HS-27A (cell line): ENCODE data around the gene POLRMT.
"Not testable (repeated sequence)": the region's sequence is repeated elsewhere in the genome, so short reads cannot be mapped to it uniquely, and the experiment has no call there.

Experiments
- DNase-seq: peaks from one replicate; pipeline ENCODE4 v3.0.0-alpha.2; 2012; ENCODE audit warnings: low read depth, missing footprints

POLRMT gene

GRCh38 chr19:593055-593454, 40.3 kb downstream of the POLRMT start:
- no peak for DNase-seq

- no peak for DNase-seq
Measured at GRCh38 chr19:592101-592500, 41.2 kb downstream of the POLRMT start.

DNA sequence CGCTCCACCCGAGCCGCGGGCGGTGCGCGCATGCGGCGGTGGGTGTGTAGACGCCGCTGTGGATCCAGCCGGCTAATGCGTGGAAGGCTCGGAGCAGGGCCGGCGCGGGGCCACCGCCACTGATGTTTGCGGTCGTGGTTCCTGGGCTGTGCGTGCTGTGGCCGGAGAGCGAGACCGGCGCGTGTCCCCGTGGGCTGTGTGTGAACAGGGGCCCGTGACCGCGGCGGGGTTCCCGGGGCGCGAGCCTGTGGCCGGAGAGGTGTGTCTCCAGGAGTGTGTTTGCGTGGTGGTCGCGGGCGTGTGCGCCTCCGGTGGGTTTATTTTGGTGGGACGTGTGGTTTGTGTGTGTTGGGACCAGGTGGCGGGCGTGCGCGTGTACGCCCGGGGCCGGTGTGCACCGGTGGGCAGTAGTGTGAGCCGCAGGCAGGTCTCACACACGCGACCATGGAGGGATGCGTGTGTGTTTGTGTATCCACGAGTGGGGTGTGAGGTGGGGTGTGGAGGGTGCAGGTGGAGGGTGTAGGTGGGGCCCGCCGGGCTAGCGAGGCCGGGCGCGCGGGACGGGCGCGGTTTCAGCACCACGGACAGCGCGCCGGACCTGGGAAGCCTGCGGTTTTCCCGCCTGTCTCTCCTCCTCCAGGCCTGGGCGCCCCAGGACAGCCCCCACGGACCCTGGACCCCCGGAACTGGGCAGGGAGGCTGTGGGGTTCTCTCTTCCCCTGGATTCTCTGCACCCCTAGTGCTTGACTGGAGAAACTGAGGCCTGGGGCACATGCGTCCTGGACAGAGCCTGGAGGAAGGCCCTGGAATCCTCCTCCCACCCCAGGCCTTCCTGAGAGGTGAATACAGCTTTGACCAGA, 42.0 kb downstream of the POLRMT start:
- DNase-seq, result no peak

DNA sequence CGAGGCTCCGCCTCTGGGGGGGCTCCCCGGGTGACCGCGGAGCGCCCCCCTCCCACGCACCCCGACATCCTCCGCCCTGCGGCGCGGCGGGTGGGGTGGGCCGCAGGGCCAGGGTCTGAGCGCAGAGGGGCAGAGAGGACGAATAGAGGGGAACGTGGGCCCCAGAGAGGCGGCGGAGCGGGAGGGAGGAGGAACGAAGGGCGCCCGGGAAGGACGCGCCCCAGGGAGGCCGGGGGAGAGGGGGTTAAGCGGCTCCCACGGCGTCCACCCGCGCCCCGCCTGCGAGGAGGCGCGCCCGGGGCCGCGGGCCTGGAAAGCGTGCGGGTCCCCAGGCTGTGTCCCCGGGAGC, 42.6 kb downstream of the POLRMT start:
- no peak for DNase-seq

DNA sequence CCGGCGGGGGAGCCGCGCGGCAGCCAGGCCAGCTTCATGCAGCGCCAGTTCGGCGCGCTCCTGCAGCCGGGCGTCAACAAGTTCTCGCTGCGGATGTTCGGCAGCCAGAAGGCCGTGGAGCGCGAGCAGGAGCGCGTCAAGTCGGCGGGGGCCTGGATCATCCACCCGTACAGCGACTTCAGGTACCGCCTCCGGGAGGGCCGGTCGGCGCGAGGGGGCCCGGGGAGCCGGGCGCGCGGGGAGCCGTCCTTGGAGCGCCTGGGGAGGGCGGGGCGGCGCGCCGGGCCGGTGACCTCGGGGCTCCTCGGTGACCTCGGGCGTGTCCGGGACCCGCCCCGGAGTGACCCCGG, 43.0 kb downstream of the POLRMT start:
- no peak for DNase-seq

DNA sequence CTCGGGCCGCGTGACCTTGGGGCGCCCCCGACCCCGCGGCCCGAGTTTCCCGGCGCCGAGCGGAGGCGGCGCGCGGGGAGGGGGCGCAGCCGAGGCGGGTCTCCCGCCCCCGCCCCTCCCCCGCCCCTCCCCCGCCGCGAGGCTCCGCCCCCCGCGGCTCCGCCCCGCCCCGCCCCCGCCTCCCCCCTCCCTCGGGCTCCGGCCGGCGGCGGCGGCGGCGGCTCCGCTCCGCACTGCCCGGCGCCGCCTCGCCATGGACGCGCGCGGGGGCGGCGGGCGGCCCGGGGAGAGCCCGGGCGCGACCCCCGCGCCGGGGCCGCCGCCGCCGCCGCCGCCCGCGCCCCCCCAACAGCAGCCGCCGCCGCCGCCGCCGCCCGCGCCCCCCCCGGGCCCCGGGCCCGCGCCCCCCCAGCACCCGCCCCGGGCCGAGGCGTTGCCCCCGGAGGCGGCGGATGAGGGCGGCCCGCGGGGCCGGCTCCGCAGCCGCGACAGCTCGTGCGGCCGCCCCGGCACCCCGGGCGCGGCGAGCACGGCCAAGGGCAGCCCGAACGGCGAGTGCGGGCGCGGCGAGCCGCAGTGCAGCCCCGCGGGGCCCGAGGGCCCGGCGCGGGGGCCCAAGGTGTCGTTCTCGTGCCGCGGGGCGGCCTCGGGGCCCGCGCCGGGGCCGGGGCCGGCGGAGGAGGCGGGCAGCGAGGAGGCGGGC, 43.5 kb downstream of the POLRMT start, which contains the start of gene HCN2:
Gene HCN2, plus strand, starts transcription at position 189 of the 703 bp plus-strand sequence. Its CDS starts 65 bp downstream, at position 254.
- no peak for DNase-seq

- DNase-seq, result no peak
Measured at GRCh38 chr19:588741-589692, 44.3 kb downstream of the POLRMT start.

- DNase-seq, result no peak
Measured at GRCh38 chr19:588093-588740, 45.1 kb downstream of the POLRMT start.

GRCh38 chr19:585551-586110, 47.7 kb downstream of the POLRMT start:
- no peak for DNase-seq

DNA sequence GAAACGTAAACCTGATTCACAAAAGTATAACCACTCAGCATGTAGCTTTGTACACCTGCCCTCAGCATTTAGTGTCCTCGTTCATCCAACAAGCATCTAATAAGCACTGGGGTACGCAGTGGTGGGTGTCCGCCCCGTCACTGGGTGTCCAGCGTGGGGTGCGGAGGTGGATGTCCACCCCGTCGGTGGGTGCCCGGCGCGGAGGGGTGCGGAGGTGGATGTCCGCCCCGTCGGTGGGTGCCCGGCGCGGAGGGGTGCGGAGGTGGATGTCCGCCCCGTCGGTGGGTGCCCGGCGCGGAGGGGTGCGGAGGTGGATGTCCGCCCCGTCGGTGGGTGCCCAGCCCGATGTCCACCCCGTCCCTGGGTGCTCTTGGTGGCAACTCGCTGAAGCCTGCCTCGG, 48.2 kb downstream of the POLRMT start:
- not testable (repeated sequence) for DNase-seq

DNA sequence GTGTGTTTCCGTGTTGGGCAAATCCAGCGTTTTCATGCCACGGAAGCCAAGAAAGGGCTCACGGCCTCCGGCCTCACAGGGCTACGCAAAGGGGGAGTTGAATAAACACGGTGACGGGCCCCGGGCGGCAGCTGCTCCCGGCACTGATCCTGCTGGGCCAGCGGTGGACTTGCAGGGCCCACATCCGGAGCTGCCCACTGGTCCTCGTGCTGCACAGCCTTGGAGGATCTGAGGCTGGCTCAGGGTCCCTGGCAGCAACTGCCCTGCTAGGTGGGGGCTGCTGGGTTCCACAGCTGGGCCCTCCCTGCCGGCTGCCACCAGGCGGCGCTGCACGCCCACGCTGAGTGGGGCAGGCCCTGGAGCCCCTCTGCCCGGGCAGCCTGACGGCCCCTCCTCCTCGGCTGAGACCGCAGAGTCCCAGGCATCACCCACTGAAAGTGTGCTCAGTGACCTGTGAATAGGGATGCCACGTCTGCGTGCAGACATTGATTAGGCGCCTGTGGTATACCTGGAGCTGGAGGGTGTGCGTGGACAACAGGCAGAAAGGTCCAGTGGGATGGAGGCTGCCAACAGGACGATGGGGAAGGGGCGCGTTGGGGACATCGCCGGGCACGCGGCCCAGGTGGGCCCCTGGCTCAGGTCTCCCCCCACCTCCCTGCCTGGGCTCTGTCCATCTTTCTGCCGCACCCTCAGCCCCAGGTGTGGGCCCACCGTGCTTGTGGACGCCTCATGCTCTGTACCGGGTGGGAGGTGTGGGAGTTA, 48.9 kb downstream of the POLRMT start:
- no peak for DNase-seq

DNA sequence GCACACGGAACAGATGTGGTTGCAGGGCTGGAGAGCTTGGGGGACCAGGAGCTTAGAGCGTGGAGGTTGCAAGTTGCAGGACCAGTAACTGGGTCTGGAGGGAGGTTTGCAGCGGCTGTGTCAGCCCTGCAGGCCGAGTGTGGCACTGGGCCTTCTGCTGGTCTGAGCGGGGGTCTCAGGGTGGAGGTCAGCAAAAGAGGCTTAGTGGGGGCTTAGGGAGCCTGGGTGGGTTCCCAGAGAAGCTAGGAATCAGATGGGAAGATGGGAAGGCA, 49.4 kb downstream of the POLRMT start:
- no peak for DNase-seq

DNA sequence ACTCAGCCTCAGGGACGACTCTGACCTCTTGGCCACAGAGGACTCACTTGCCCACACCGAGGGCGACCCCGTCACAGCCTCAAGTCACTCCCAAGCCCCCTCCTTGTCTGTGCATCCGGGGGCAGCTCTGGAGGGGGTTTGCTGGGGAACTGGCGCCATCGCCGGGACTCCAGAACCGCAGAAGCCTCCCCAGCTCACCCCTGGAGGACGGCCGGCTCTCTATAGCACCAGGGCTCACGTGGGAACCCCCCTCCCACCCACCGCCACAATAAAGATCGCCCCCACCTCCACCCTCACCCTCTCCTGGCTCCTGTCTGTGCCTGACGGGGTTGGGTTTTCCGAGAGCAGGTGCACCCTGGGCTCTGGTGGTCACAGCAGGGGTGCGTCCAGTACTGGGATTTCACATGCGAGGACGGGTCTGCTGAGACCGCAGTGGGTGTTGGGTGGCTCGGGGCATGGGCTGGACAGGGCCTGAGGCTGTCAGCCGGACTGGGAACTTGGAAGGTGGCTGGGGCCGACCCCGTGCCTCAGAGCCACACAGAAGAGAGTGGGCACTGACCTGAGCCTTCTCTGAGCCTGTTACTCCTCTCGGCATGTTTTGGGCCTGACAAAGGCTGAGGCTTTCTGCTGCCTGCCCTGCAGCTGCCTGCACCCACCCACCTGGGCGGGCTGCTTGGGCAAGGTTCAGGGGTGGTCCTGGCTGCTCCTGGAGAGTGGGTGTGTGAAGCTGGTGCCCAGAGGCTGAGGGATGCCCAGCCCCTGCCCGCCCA, 50.0 kb downstream of the POLRMT start:
- no peak for DNase-seq

DNA sequence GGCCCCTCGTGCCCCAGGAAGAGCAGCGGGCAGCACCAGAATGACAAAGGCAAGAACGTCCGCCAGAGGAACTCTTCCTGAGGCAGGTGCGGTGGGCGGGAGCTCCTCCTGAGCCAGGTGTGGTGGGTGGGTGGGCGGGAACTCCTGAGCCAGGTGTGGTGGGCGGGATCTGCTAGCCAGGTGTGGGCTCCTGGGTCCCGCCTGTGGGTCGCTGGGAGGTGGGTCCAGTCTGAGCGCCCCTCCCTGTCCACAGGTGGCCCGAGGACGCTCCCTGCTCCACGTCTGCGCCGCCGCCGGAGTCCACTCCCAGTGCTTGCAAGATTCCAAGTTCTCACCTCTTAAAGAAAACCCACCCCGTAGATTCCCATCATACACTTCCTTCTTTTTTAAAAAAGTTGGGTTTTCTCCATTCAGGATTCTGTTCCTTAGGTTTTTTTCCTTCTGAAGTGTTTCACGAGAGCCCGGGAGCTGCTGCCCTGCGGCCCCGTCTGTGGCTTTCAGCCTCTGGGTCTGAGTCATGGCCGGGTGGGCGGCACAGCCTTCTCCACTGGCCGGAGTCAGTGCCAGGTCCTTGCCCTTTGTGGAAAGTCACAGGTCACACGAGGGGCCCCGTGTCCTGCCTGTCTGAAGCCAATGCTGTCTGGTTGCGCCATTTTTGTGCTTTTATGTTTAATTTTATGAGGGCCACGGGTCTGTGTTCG, 50.7 kb downstream of the POLRMT start:
- DNase-seq, result no peak

- no peak for DNase-seq
Measured at GRCh38 chr19:581399-582111, 51.8 kb downstream of the POLRMT start.

GRCh38 chr19:580274-580835, 53.0 kb downstream of the POLRMT start:
- DNase-seq, result no peak

- no peak for DNase-seq
Measured at GRCh38 chr19:579842-580155, 53.5 kb downstream of the POLRMT start.

- DNase-seq, result no peak
Measured at GRCh38 chr19:579111-579841, 54.1 kb downstream of the POLRMT start.
